OCI-LY3 (cell line): ENCODE measurements around the gene HOXB9.

Experiments used
- CTCF ChIP-seq: fragments of 200-600, 300-600 bp; sonication (generic); IDR thresholded peaks from 2 replicates; pipeline ENCODE4 v1.5.1; 2014; ENCODE audit warnings: antibody characterized with exemption, low read length, low read depth
- EZH2phosphoT487 ChIP-seq: fragments of 200-600 bp; shearing (Covaris generic); IDR thresholded peaks from 2 replicates; pipeline ENCODE4 v1.6.1; 2018; ENCODE audit warnings: antibody characterized with exemption, mixed run types, low read depth

GRCh38 chr17:48642059-48642842 is 16.1 kb upstream of the HOXB9 start:
- TF ChIP-seq CTCF: no peak
- TF ChIP-seq EZH2phosphoT487: no peak
